Vagina (tissue), 2 donors: Measurements from ENCODE around the gene RPL14. TPM values are rescaled to one million over a fixed set of nuclear protein-coding genes. Genes with fewer than 3 reads are reported as not detected.
A peak's percentile ranks its signal among the peaks of the same experiment; 100 is the strongest.

Experiments
- DNase-seq, 2 donors: peaks; one replicate each; pipeline ENCODE4 v3.0.0-alpha.2; 2017; ENCODE audit errors: extremely low spot score in 2 of 2
- H3K27ac ChIP-seq: fragments of 200-600 bp; sonication (generic); one replicate; pipeline ENCODE4 v1.5.1; 2019
- H3K27me3 ChIP-seq: fragments of 200-600 bp; sonication (generic); one replicate; pipeline ENCODE4 v1.5.1; 2019
- H3K36me3 ChIP-seq, 2 donors: fragments of 200-600 bp; sonication (generic); one replicate each; pipeline ENCODE4 v1.5.1; 2017 to 2019
- H3K4me1 ChIP-seq: fragments of 200-600 bp; sonication (generic); one replicate; pipeline ENCODE4 v1.5.1; 2019
- H3K4me3 ChIP-seq, 2 donors: fragments of 200-600 bp; sonication (generic); 1 replicate in 1 of 2; 2 replicates in 1 of 2; pipeline ENCODE4 v1.5.1; 2016 to 2019
- H3K9me3 ChIP-seq: fragments of 200-600 bp; sonication (generic); one replicate; pipeline ENCODE4 v1.5.1; 2019
- POLR2A ChIP-seq, 2 donors: fragments of 450-650 bp; IDR thresholded peaks; one replicate each; pipeline ENCODE4 v1.6.1; 2017; ENCODE audit warnings: antibody characterized with exemption in 2 of 2, mild to moderate bottlenecking in 2 of 2, moderate library complexity in 2 of 2
- POLR2AphosphoS5 ChIP-seq, 2 donors: sonication (generic); formaldehyde crosslinking; IDR thresholded peaks; one replicate each; pipeline ENCODE4 v1.9.0; 2017; ENCODE audit warnings: antibody characterized with exemption in 2 of 2, mild to moderate bottlenecking in 2 of 2, low read depth in 1 of 2; ENCODE audit not compliant: insufficient read depth in 1 of 2
- intact Hi-C: fragments of 100-400 bp; cut with DNase I; formaldehyde crosslinking; loops from one replicate; pipeline ENCODE4 v1.15.1; 2023
- total RNA-seq: library from RNA; depleted of rRNA; stranded (reverse); fragments of >200 nt; gene quantifications from one replicate; pipeline ENCODE4 v1.2.3, GENCODE V29; 2016
- TF ChIP-seq, protein P1 (sequence below), 3 experiments: fragments of 450-650 bp in 2 of 3; fragments of 200-600 bp in 1 of 3; sonication (generic) in 1 of 3; IDR thresholded peaks; one replicate each; pipeline ENCODE4 v1.5.1; 2017 to 2019; ENCODE audit warnings: antibody characterized with exemption in 3 of 3, mild to moderate bottlenecking in 2 of 3, moderate library complexity in 2 of 3

Gene RPL14
- total RNA-seq, 1 donor from 2014 or later: 500 TPM

DNA sequence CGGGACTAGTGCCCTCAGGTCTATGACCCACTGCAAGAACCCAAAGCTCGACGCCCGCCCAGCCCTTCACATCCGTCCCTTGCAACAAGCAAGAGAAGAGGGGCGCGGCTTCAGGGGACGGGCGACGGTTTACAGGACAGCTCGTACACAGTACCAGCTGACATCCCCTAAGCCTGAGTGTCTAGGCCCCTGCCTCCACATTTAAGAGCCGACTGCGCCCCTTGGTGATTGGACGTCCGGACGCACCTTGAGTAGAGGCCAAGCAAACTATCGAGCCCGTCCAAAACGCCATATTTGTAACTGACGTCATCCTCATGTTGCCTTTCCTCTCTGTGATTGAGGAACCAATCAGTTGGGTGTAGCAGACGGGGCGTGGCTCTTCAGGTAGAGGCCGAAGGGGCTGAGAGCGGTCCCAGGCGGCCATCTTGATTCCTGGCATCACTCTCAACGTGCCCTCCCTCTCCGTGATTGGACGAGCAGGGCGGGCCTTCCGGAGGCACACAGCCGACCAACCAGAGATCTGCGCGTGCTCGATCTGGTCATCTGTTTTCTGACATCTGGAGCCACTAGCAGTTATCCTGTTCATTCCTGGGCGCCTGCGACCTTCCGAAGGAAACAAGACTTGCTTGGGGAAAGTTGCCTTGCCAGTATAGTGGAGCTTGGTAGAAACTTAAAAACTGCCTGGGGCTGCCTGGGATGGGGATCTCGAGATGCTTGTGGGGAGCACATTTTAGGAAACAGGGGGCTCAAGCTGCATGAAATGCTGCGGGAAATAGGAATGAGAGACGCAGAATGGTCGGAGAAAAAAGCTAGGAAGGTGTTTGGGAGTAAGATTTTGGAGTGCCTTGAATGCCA, 4.0 kb upstream of the RPL14 start:
- H3K27ac ChIP-seq: peak overlapping the region; percentile 96
- H3K4me1 ChIP-seq: peaks cover 32% of the 10 kb centered on the region
- intact Hi-C loops: loop anchor here (10.0 kb wide), 1 partner anchor 52 kb away; the partner anchor contains the start of gene ZNF620
- no peaks in the 10 kb centered on the region for H3K36me3 ChIP-seq
- DNase-seq: peak; percentile 98 to 99
- no peaks in the 10 kb centered on the region for H3K27me3 ChIP-seq
- peak overlapping the region; percentile 68 to 84 for H3K4me3 ChIP-seq
- TF ChIP-seq, protein P1, sequence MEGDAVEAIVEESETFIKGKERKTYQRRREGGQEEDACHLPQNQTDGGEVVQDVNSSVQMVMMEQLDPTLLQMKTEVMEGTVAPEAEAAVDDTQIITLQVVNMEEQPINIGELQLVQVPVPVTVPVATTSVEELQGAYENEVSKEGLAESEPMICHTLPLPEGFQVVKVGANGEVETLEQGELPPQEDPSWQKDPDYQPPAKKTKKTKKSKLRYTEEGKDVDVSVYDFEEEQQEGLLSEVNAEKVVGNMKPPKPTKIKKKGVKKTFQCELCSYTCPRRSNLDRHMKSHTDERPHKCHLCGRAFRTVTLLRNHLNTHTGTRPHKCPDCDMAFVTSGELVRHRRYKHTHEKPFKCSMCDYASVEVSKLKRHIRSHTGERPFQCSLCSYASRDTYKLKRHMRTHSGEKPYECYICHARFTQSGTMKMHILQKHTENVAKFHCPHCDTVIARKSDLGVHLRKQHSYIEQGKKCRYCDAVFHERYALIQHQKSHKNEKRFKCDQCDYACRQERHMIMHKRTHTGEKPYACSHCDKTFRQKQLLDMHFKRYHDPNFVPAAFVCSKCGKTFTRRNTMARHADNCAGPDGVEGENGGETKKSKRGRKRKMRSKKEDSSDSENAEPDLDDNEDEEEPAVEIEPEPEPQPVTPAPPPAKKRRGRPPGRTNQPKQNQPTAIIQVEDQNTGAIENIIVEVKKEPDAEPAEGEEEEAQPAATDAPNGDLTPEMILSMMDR (IDR thresholded peaks at IDR 0.05): no peak
- TF ChIP-seq POLR2A (IDR thresholded peaks at IDR 0.05) (peak in 1 of 2 donors; percentile 18), POLR2AphosphoS5 (IDR thresholded peaks at IDR 0.05; ENCODE audit: insufficient read depth in 1 of 2, low read depth in 1 of 2) (peak; percentile 88 to 97)
- no peaks in the 10 kb centered on the region for H3K9me3 ChIP-seq

DNA sequence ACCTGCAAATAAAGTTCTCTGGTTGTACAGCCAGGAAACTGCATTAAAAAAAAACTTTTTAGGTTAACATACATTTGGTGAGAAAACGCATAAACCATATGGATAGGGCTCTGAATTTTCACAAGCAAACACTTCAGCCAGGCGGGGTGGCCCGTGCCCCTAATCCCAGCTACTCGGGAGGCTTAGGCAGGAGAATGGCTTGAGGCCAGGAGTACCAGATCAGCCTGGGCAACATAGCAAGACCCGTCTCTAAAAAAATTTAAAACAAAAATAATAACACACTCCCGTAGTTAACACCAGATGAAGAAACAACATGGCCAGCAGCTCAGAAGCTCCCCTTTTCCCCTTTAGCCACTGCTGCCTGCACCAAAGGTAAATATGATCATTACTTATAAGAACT, 3.2 kb upstream of the RPL14 start:
- Histone ChIP-seq H3K27ac (peak overlapping the region; percentile 96), H3K27me3 (no peaks in the 10 kb centered on the region)
- TF ChIP-seq, protein P1 (IDR thresholded peaks at IDR 0.05): no peak
- TF ChIP-seq POLR2A (IDR thresholded peaks at IDR 0.05): no peak
- no peak for TF ChIP-seq POLR2AphosphoS5 (IDR thresholded peaks at IDR 0.05; ENCODE audit: insufficient read depth in 1 of 2, low read depth in 1 of 2)

DNA sequence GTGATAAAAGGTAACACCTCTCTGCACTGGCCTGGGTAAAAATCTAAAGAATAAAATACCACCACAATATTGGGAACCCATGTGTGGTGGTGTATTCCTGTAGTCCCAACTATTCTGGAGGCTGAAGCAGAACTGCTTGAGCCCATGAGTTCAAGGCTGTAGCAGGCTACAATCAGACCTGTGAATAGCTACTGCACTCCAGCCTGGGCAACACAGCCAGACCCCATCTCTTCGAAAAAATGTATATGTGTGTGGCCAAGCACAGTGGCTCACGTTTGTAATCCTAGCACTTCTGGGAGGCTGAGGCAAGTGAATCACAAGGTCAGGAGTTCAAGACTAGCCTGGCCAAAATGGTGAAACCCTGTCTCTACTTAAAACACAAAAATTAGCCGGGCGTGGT, 1.8 kb upstream of the RPL14 start:
- DNase-seq: no peak
- Histone ChIP-seq H3K27me3 (no peaks in the 10 kb centered on the region), H3K27ac (no peak overlapping the region), H3K4me3 (no peak overlapping the region), H3K36me3 (peaks cover 0 to 17% of the 10 kb centered on the region in 2 donors), H3K9me3 (no peaks in the 10 kb centered on the region), H3K4me1 (peaks cover 49% of the 10 kb centered on the region)
- TF ChIP-seq, protein P1 (IDR thresholded peaks at IDR 0.05): no peak
- TF ChIP-seq POLR2A (IDR thresholded peaks at IDR 0.05) (no peak), POLR2AphosphoS5 (IDR thresholded peaks at IDR 0.05; ENCODE audit: insufficient read depth in 1 of 2, low read depth in 1 of 2) (no peak)
- intact Hi-C loops: loop anchor here (10.0 kb wide), 1 partner anchor 49 kb away; the partner anchor contains the start of gene ZNF620

More for the DNA sequence above, 3.2 kb upstream of the RPL14 start:
- Histone ChIP-seq H3K4me3 (peak overlapping the region in 1 of 2 donors; percentile 84), H3K4me1 (peaks cover 40% of the 10 kb centered on the region), H3K9me3 (no peaks in the 10 kb centered on the region), H3K36me3 (peaks cover 0 to 6% of the 10 kb centered on the region in 2 donors)
- intact Hi-C loops: loop anchor here (10.0 kb wide), 1 partner anchor 51 kb away; the partner anchor contains the start of gene ZNF620
- no peak for DNase-seq

DNA sequence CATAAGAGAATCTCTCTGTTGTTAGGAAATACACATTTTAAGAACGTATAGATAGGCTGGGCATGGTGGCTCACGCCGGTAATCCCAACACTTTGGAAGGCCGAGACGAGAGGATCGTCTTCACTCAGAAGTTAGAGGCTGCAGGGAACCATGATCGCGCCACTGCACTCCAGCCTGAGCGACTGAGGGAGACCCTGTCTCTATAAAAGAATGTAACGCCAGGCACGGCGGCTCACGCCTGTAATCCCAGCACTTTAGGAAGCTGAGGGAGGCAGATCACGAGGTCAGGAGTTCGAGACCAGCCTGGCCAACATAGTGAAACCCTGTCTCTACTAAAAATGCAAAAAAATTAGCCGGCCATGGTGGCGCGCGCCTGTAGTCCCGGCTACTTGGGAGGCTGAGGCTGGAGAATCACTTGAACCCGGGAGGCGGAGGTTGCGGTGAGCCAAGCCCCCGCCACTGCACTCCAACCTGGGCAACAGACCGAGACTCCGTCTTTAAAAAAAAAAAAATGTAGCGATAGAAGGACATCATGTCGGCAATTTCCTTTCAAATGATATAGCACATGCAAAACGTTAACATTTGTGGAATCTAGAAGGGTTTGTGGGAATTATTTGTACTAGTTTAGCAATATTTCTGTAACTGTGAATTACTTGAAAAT, 730 bp upstream of the RPL14 start:
- Histone ChIP-seq H3K9me3 (no peaks in the 10 kb centered on the region), H3K4me3 (peak overlapping the region; percentile 82 to 96), H3K4me1 (peaks cover 49% of the 10 kb centered on the region), H3K36me3 (peaks cover 0 to 28% of the 10 kb centered on the region in 2 donors), H3K27me3 (no peaks in the 10 kb centered on the region), H3K27ac (peak overlapping the region; percentile 81)
- intact Hi-C loops: loop anchor here (10.0 kb wide), 1 partner anchor 48 kb away; the partner anchor contains the start of gene ZNF620
- no peak for DNase-seq
- TF ChIP-seq POLR2A (IDR thresholded peaks at IDR 0.05) (no peak), POLR2AphosphoS5 (IDR thresholded peaks at IDR 0.05; ENCODE audit: insufficient read depth in 1 of 2, low read depth in 1 of 2) (no peak)
- TF ChIP-seq, protein P1 (IDR thresholded peaks at IDR 0.05): no peak
